B cell (primary cell): Measurements from ENCODE around the gene ZMYM2. TPM values are rescaled to one million over a fixed set of nuclear protein-coding genes. Genes with fewer than 3 reads are reported as not detected.

Experiments used
- ATAC-seq: fragments of 200-7000 bp; cut with Tn5 transposase; one replicate; pipeline ENCODE4 v1.10.0; 2021; ENCODE audit warnings: low read depth, mild to moderate bottlenecking, moderate number of reproducible peaks, moderate library complexity
- CTCF ChIA-PET: fragments of 350-600 bp; sonication (Branson Sonifier 250); formaldehyde crosslinking; loops from one replicate; lab custom pipeline; 2021; ENCODE audit warnings: antibody characterized with exemption, inconsistent platforms; lab: Charles Lee
- POLR2A ChIA-PET: fragments of 350-600 bp; sonication (Branson Sonifier 250); formaldehyde crosslinking; loops from one replicate; lab custom pipeline; 2021; ENCODE audit warnings: antibody characterized with exemption; lab: Charles Lee
- DNase-seq: peaks from one replicate; pipeline ENCODE4 v3.0.0; 2013
- H2AFZ ChIP-seq: 2 replicates; pipeline ENCODE4 v1.6.1; 2012; ENCODE audit warnings: mild to moderate bottlenecking, low read depth, low read length; ENCODE audit not compliant: insufficient read depth, poor library complexity, severe bottlenecking
- H3K27ac ChIP-seq, 2 donors: 1 replicate in 1 of 2; 2 replicates in 1 of 2; pipeline ENCODE4 v1.5.1; 2012 to 2013; ENCODE audit warnings: low read length in 2 of 2, mild to moderate bottlenecking in 2 of 2, moderate library complexity in 1 of 2
- H3K27me3 ChIP-seq, 4 experiments: fragments of 200-600 bp in 1 of 4; sonication (generic) in 1 of 4; replicated peaks in 1 of 4; 1 replicate in 2 of 4; 2 replicates in 2 of 4; pipeline versions ENCODE4 v1.6.1 to v1.7.0; 2013 to 2016; ENCODE audit warnings: low read length in 3 of 4, mild to moderate bottlenecking in 2 of 4, mixed read lengths in 1 of 4, moderate library complexity in 1 of 4; ENCODE audit not compliant: insufficient read depth in 4 of 4, control insufficient read depth in 3 of 4; ENCODE audit errors: control extremely low read depth in 1 of 4
- H3K36me3 ChIP-seq, 2 experiments: replicated peaks in 1 of 2; 1 replicate in 1 of 2; 2 replicates in 1 of 2; pipeline versions ENCODE4 v1.6.1 to v1.7.1; 2013; ENCODE audit warnings: low read length in 1 of 2; ENCODE audit not compliant: insufficient read depth in 2 of 2, control insufficient read depth in 1 of 2; ENCODE audit errors: control extremely low read depth in 1 of 2, extremely low read depth in 1 of 2
- H3K4me1 ChIP-seq, 2 donors: fragments of 200-600 bp in 1 of 2; sonication (generic) in 1 of 2; 1 replicate in 1 of 2; 2 replicates in 1 of 2; pipeline versions ENCODE4 v1.5.1 to v1.6.1; 2013 to 2017; ENCODE audit warnings: low read length in 2 of 2; ENCODE audit not compliant: control insufficient read depth in 2 of 2, insufficient read depth in 2 of 2
- H3K4me2 ChIP-seq: replicated peaks from 2 replicates; pipeline ENCODE3; 2012; ENCODE audit warnings: mild to moderate bottlenecking, low read depth, low read length; ENCODE audit not compliant: poor library complexity, severe bottlenecking
- H3K4me3 ChIP-seq, 5 experiments: fragments of 200-600 bp in 1 of 5; sonication (generic) in 1 of 5; 1 replicate in 3 of 5; 2 replicates in 2 of 5; pipeline versions ENCODE4 v1.5.1 to v1.7.0; 2011 to 2016; ENCODE audit warnings: low read length in 4 of 5, mild to moderate bottlenecking in 4 of 5, low read depth in 2 of 5, control low read depth in 1 of 5, moderate library complexity in 1 of 5; ENCODE audit not compliant: insufficient read depth in 1 of 5; ENCODE audit errors: control extremely low read depth in 1 of 5, extremely low read depth in 1 of 5
- H3K79me2 ChIP-seq: fragments of 200-600 bp; sonication (generic); one replicate; pipeline ENCODE4 v1.6.0; 2016; ENCODE audit warnings: low read length; ENCODE audit not compliant: control insufficient read depth, insufficient read depth
- H3K9ac ChIP-seq: fragments of 200-600 bp; sonication (generic); 2 replicates; pipeline ENCODE4 v1.6.1; 2017; ENCODE audit warnings: mild to moderate bottlenecking, low read length, moderate library complexity
- H3K9me3 ChIP-seq, 3 donors: one replicate each; pipeline versions ENCODE4 v1.6.1 to v1.7.1; 2013; ENCODE audit warnings: low read length in 2 of 3; ENCODE audit not compliant: control insufficient read depth in 2 of 3, insufficient read depth in 1 of 3; ENCODE audit errors: control extremely low read depth in 1 of 3
- H4K20me1 ChIP-seq: 2 replicates; pipeline ENCODE4 v1.6.0; 2012; ENCODE audit warnings: mild to moderate bottlenecking, low read length; ENCODE audit not compliant: insufficient read depth, control insufficient read depth, poor library complexity, severe bottlenecking
- H3K27ac Mint-ChIP-seq: one replicate; pipeline ENCODE4 v1.8.0; 2021; ENCODE audit warnings: mixed read lengths
- H3K27me3 Mint-ChIP-seq: one replicate; pipeline ENCODE4 v1.8.0; 2021; ENCODE audit warnings: mixed read lengths
- H3K4me1 Mint-ChIP-seq: one replicate; pipeline ENCODE4 v1.8.0; 2021; ENCODE audit warnings: mixed read lengths
- H3K4me3 Mint-ChIP-seq: one replicate; pipeline ENCODE4 v1.8.0; 2021; ENCODE audit warnings: mixed read lengths
- H3K9me3 Mint-ChIP-seq: one replicate; pipeline ENCODE4 v1.8.0; 2022; ENCODE audit warnings: mixed read lengths; ENCODE audit not compliant: insufficient read depth
- EZH2 ChIP-seq: IDR thresholded peaks from 2 replicates; pipeline ENCODE4 v1.6.1; 2012; ENCODE audit warnings: borderline replicate concordance, low read depth, mild to moderate bottlenecking, moderate library complexity, low read length; ENCODE audit not compliant: insufficient read depth, poor library complexity, severe bottlenecking
- WGBS: methylation state at CpG from one replicate; pipeline ENCODE4 v1.1.5; 2013; ENCODE audit warnings: missing lambda C conversion rate; ENCODE audit not compliant: insufficient coverage; 5-methylcytosine and 5-hydroxymethylcytosine counted together
- intact Hi-C: fragments of 100-400 bp; cut with micrococcal nuclease; formaldehyde crosslinking; loops from one replicate; pipeline ENCODE4 v1.10.0; 2022
- polyA plus RNA-seq: library from polyadenylated mRNA; depleted of rRNA; stranded (reverse); fragments of >200 nt; gene quantifications from 2 replicates; pipeline ENCODE4 v1.2.3, GENCODE V29; 2012
- total RNA-seq, 2 donors: library from RNA; stranded (reverse); fragments of 120-200 nt in 1 of 2; gene quantifications; 1 replicate in 1 of 2; 2 replicates in 1 of 2; pipeline versions ENCODE4 v1.2.3 to v1.2.4, GENCODE V29; 2013 to 2022
- TF ChIP-seq, protein P1 (sequence below): fragments of 200-600 bp; IDR thresholded peaks from one replicate; pipeline ENCODE4 v1.8.0; 2022; ENCODE audit warnings: antibody characterized with exemption, mild to moderate bottlenecking

The ZMYM2 gene
- total and polyA plus RNA-seq, 2 donors (not counting 1 experiment from before 2014, with no cell fraction given), result 21.7 to 131 TPM

DNA sequence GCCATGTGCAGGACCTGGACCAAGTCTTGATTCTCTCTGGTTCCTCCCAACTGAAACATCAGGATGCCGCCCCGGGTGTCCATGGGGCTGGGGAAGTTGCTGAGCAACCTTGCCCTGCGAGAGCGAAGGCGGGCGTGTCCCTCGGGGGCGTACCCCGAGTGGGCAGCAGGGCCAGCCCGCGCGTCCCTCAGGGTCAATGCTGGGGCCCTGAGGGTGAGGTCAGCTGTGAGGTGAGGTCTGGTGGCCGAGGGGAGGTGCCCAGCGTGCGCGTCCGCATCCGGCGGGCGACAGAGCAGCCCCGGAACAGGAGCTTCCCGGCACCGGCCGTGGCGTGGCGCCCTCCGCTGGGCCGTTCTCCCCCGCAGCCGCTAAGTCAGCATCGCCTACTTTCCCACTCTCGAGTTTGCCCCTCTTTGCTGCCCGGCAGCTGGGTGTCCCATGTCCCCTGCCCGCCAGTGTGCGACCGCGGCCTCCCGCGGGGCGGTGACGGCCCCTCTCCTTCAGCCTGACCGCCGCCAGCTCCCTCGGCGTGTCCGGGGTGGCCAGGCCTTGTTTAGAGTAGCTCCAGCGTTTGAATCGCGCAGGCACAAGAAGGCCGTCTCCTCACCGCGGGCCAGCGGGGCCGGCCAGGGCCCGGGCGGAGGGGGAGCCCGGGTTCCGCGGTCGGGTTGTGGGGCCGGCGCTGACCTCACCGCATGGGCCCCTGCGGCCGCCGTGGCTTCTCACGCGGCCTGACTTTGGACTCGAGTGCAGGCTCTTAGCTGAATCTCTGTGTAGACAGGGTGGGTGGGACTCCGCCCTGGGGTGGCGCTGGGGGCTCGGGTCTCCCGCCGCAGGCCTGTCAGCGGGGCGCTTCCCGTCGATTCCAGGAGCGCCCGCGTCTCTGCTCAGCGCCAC lies 169.3 kb downstream of the ZMYM2 start:
- Mint-ChIP-seq H3K27me3 (peaks cover 24% of the 10 kb centered on the region), H3K9me3 (no peaks in the 10 kb centered on the region), H3K4me3 (peak overlapping the region; percentile 73), H3K4me1 (peaks cover 8% of the 10 kb centered on the region), H3K27ac (no peak overlapping the region)
- Histone ChIP-seq H3K36me3 (no peaks in the 10 kb centered on the region), H3K9ac (peak overlapping the region; percentile 79), H3K4me2 (peak overlapping the region; percentile 99), H4K20me1 (no peaks in the 10 kb centered on the region), H2AFZ (peak overlapping the region; percentile 96), H3K27ac (no peak overlapping the region), H3K4me3 (peak overlapping the region; percentile 7 to 70 (median 54)), H3K79me2 (no peaks in the 10 kb centered on the region), H3K9me3 (peaks cover 0 to 10% (median 1%) of the 10 kb centered on the region in 3 donors), H3K27me3 (peaks cover 0 to 54% (median 30%) of the 10 kb centered on the region in 4 experiments), H3K4me1 (peaks cover 20 to 31% of the 10 kb centered on the region in 2 donors)
- ChIA-PET POLR2A (no interaction called here), CTCF (interaction anchor here (0.8 to 2.0 kb wide), 5 partner anchors 9 to 37 kb away, joined by 3 to 6 read pairs (median 3); partner anchors contain the start of gene GJA3)
- intact Hi-C loops, result loop anchor here (1.0 kb wide), 1 partner anchor 35 kb away; no protein-coding TSS in a partner anchor
- peak; percentile 54 for ATAC-seq
- under 1% methylated on average over 81 of the region's 82 CpGs for WGBS
- no peak for TF ChIP-seq EZH2
- TF ChIP-seq, protein P1, sequence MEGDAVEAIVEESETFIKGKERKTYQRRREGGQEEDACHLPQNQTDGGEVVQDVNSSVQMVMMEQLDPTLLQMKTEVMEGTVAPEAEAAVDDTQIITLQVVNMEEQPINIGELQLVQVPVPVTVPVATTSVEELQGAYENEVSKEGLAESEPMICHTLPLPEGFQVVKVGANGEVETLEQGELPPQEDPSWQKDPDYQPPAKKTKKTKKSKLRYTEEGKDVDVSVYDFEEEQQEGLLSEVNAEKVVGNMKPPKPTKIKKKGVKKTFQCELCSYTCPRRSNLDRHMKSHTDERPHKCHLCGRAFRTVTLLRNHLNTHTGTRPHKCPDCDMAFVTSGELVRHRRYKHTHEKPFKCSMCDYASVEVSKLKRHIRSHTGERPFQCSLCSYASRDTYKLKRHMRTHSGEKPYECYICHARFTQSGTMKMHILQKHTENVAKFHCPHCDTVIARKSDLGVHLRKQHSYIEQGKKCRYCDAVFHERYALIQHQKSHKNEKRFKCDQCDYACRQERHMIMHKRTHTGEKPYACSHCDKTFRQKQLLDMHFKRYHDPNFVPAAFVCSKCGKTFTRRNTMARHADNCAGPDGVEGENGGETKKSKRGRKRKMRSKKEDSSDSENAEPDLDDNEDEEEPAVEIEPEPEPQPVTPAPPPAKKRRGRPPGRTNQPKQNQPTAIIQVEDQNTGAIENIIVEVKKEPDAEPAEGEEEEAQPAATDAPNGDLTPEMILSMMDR, result no peak
- DNase-seq, result peak; percentile 61
